GM04504 (cell line): ENCODE results near the gene ADK.

Source experiments
- DNase-seq: peaks from one replicate; pipeline ENCODE4 v3.0.0-alpha.2; 2012; ENCODE audit warnings: low read depth

ADK gene

GRCh38 chr10:74674927-74675326 lies 523.9 kb downstream of the ADK start:
- no peak for DNase-seq

- DNase-seq = no peak
These were observed 524.5 kb downstream of the ADK start for GRCh38 chr10:74675484-74675883.

GRCh38 chr10:74677951-74678350 lies 526.9 kb downstream of the ADK start:
- DNase-seq = no peak

- no peak for DNase-seq
These were observed 531.1 kb downstream of the ADK start for GRCh38 chr10:74681917-74682627.

- DNase-seq = no peak
These were observed 532.0 kb downstream of the ADK start for GRCh38 chr10:74683067-74683466.

GRCh38 chr10:74683621-74684364 lies 532.8 kb downstream of the ADK start:
- no peak for DNase-seq

GRCh38 chr10:74684462-74684861 lies 533.4 kb downstream of the ADK start:
- DNase-seq = no peak

- DNase-seq = no peak
These were observed 534.5 kb downstream of the ADK start for GRCh38 chr10:74685564-74685963.

GRCh38 chr10:74690393-74690792 lies 539.4 kb downstream of the ADK start:
- DNase-seq = no peak

- DNase-seq = no peak
These were observed 540.1 kb downstream of the ADK start for GRCh38 chr10:74691164-74691563.

GRCh38 chr10:74704629-74705357 lies 553.8 kb downstream of the ADK start:
- no peak for DNase-seq

GRCh38 chr10:74705358-74705980 lies 554.4 kb downstream of the ADK start:
- DNase-seq = no peak

GRCh38 chr10:74706966-74707365 lies 555.9 kb downstream of the ADK start:
- DNase-seq = no peak

GRCh38 chr10:74708246-74708645 lies 557.2 kb downstream of the ADK start:
- no peak for DNase-seq

GRCh38 chr10:74718208-74718607 lies 567.2 kb downstream of the ADK start:
- no peak for DNase-seq

GRCh38 chr10:74728225-74728624 lies 577.2 kb downstream of the ADK start:
- DNase-seq = no peak

- no peak for DNase-seq
These were observed 579.2 kb downstream of the ADK start for GRCh38 chr10:74730246-74730645.

- no peak for DNase-seq
These were observed 582.6 kb downstream of the ADK start for GRCh38 chr10:74733612-74734011.

- no peak for DNase-seq
These were observed 585.0 kb downstream of the ADK start for GRCh38 chr10:74736029-74736428.

- no peak for DNase-seq
These were observed 587.0 kb downstream of the ADK start for GRCh38 chr10:74738052-74738451.

- no peak for DNase-seq
These were observed 587.5 kb downstream of the ADK start for GRCh38 chr10:74738542-74738941.

GRCh38 chr10:74738985-74739567 lies 588.1 kb downstream of the ADK start:
- no peak for DNase-seq
